Liver (tissue), 9 donors: ENCODE measurements around the gene MYRF. TPM values are rescaled to one million over a fixed set of nuclear protein-coding genes. Genes with fewer than 3 reads are reported as not detected.

Experiments
- DNase-seq: peaks from one replicate; pipeline ENCODE4 v3.0.0-alpha.2; 2017; ENCODE audit warnings: low spot score
- H3K27ac ChIP-seq, 2 donors: one replicate each; pipeline ENCODE4 v1.7.0; 2013; ENCODE audit warnings: inconsistent platforms in 2 of 2, low read length in 2 of 2, control low read depth in 1 of 2, low read depth in 1 of 2, mild to moderate bottlenecking in 1 of 2
- H3K27me3 ChIP-seq, 4 donors: one replicate each; pipeline versions ENCODE4 v1.6.1 to v1.7.0; 2013; ENCODE audit warnings: low read length in 3 of 4, inconsistent platforms in 1 of 4, mild to moderate bottlenecking in 1 of 4, moderate library complexity in 1 of 4; ENCODE audit not compliant: control insufficient read depth in 4 of 4, insufficient read depth in 4 of 4
- H3K36me3 ChIP-seq, 4 donors: one replicate each; pipeline versions ENCODE4 v1.6.1 to v1.7.0; 2013; ENCODE audit warnings: low read length in 3 of 4, mild to moderate bottlenecking in 3 of 4, low read depth in 1 of 4, moderate library complexity in 1 of 4; ENCODE audit not compliant: control insufficient read depth in 4 of 4, insufficient read depth in 3 of 4
- H3K4me1 ChIP-seq, 4 donors: one replicate each; pipeline versions ENCODE4 v1.6.1 to v1.7.0; 2013; ENCODE audit warnings: low read length in 3 of 4, mild to moderate bottlenecking in 3 of 4, moderate library complexity in 1 of 4; ENCODE audit not compliant: control insufficient read depth in 4 of 4, insufficient read depth in 4 of 4
- H3K4me3 ChIP-seq, 3 donors: one replicate each; pipeline versions ENCODE4 v1.6.1 to v1.7.0; 2013; ENCODE audit warnings: low read length in 3 of 3, control low read depth in 1 of 3, low read depth in 1 of 3, mild to moderate bottlenecking in 1 of 3
- H3K9ac ChIP-seq, 2 donors: one replicate each; pipeline ENCODE4 v1.7.0; 2013; ENCODE audit warnings: low read length in 2 of 2, mild to moderate bottlenecking in 2 of 2, moderate library complexity in 2 of 2, control low read depth in 1 of 2, low read depth in 1 of 2
- H3K9me3 ChIP-seq, 4 donors: one replicate each; pipeline versions ENCODE4 v1.6.1 to v1.7.0; 2013; ENCODE audit warnings: low read length in 3 of 4; ENCODE audit not compliant: control insufficient read depth in 4 of 4
- EGR1 ChIP-seq, 2 donors: IDR thresholded peaks; 2 replicates each; pipeline ENCODE4 v1.6.1; 2016 to 2018; ENCODE audit warnings: antibody characterized with exemption in 2 of 2, low read depth in 2 of 2
- FOXA1 ChIP-seq: IDR thresholded peaks from 2 replicates; pipeline ENCODE4 v1.6.1; 2016; ENCODE audit warnings: antibody characterized with exemption
- FOXA2 ChIP-seq: IDR thresholded peaks from 2 replicates; pipeline ENCODE4 v1.6.1; 2016; ENCODE audit warnings: antibody characterized with exemption
- GABPA ChIP-seq, 2 donors: IDR thresholded peaks in 1 of 2; conservative IDR thresholded peaks in 1 of 2; 2 replicates each; pipeline ENCODE4 v1.6.1; 2016; ENCODE audit warnings: antibody characterized with exemption in 2 of 2, mild to moderate bottlenecking in 1 of 2, moderate library complexity in 1 of 2
- HNF4A ChIP-seq, 2 donors: conservative IDR thresholded peaks; 2 replicates each; pipeline ENCODE4 v1.6.1; 2016; ENCODE audit warnings: antibody characterized with exemption in 2 of 2, mild to moderate bottlenecking in 2 of 2
- HNF4G ChIP-seq: IDR thresholded peaks from 2 replicates; pipeline ENCODE4 v1.6.1; 2016; ENCODE audit warnings: antibody characterized with exemption
- JUND ChIP-seq, 2 donors: IDR thresholded peaks; 2 replicates each; pipeline ENCODE4 v1.6.1; 2016; ENCODE audit warnings: antibody characterized with exemption in 2 of 2
- NR2F2 ChIP-seq: IDR thresholded peaks from 2 replicates; pipeline ENCODE4 v1.6.1; 2016; ENCODE audit warnings: antibody characterized with exemption
- RAD21 ChIP-seq, 2 donors: IDR thresholded peaks; 2 replicates each; pipeline ENCODE4 v1.6.1; 2016; ENCODE audit warnings: antibody characterized with exemption in 2 of 2, mild to moderate bottlenecking in 2 of 2
- SP1 ChIP-seq: IDR thresholded peaks from 2 replicates; pipeline ENCODE4 v1.6.1; 2018; ENCODE audit warnings: antibody characterized with exemption, mild to moderate bottlenecking
- TAF1 ChIP-seq: conservative IDR thresholded peaks from 2 replicates; pipeline ENCODE4 v1.6.1; 2016; ENCODE audit warnings: antibody characterized with exemption, mild to moderate bottlenecking
- YY1 ChIP-seq: IDR thresholded peaks from 2 replicates; pipeline ENCODE4 v1.6.1; 2016; ENCODE audit warnings: antibody characterized with exemption, mild to moderate bottlenecking
- WGBS: extraction: QIAGEN DNeasy Blood & Tissue Kit; methylation state at CpG from one replicate; pipeline ENCODE4 v1.1.7; 2013; 5-methylcytosine and 5-hydroxymethylcytosine counted together
- polyA plus RNA-seq, 2 donors: library from polyadenylated mRNA; stranded (reverse) in 1 of 2; unstranded in 1 of 2; fragments of 200-250 nt in 1 of 2; fragments of >200 nt in 1 of 2; fragmentation: Nextera tagmentation in 1 of 2; extraction: Ambion mirVana in 1 of 2; gene quantifications; one replicate each; pipeline versions ENCODE4 v1.2.1 to v1.2.3, GENCODE V29; 2013 to 2015
- total RNA-seq, 2 donors: library from RNA; depleted of rRNA; stranded (reverse); fragments of >200 nt; gene quantifications; one replicate each; pipeline ENCODE4 v1.2.3, GENCODE V29; 2014
- TF ChIP-seq, protein P1 (sequence below): IDR thresholded peaks from 2 replicates; pipeline ENCODE4 v1.6.1; 2016; ENCODE audit warnings: antibody characterized with exemption
- TF ChIP-seq, protein P2 (sequence below): IDR thresholded peaks from 2 replicates; pipeline ENCODE4 v1.6.1; 2016; ENCODE audit warnings: antibody characterized with exemption
- TF ChIP-seq, protein P3 (sequence below): fragments of 150-350 bp; IDR thresholded peaks from 2 replicates; pipeline ENCODE4 v1.5.1; 2017; ENCODE audit warnings: improper control_type of control experiment, low read depth, low read length; ENCODE audit not compliant: missing input control
- TF ChIP-seq, protein P4 (sequence below): IDR thresholded peaks from 2 replicates; pipeline ENCODE4 v1.6.1; 2016; ENCODE audit warnings: antibody characterized with exemption, mild to moderate bottlenecking
- TF ChIP-seq, protein P5 (sequence below): IDR thresholded peaks from 2 replicates; pipeline ENCODE4 v1.6.1; 2016; ENCODE audit warnings: antibody characterized with exemption
- donor health status: healthy.
- donor health status: healthy.
- donor health status: healthy.
- donor health status: healthy.
- donor health status: healthy.

The MYRF gene
- total and polyA plus RNA-seq, 4 donors, result 3.5 to 6.5 (median 4.4) TPM

DNA sequence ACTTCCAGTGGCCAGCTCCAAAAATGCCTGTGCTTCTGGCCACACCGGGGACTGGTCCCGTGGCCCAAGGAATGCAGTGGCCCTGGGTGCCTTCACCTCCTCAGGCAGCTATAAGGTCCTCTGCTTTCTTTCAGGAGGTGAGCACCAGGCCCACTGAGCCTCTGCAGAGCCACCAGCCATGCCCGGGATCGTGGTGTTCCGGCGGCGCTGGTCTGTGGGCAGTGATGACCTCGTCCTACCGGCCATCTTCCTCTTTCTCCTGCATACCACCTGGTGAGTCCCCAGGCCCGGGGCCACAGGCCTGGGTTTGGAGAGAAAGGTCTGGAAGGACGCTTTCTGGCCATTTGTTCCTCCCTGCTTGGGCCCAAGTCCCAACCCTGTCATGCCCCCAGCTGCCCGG, 32.5 kb upstream of the MYRF start (continued):
- TF ChIP-seq, protein P1, sequence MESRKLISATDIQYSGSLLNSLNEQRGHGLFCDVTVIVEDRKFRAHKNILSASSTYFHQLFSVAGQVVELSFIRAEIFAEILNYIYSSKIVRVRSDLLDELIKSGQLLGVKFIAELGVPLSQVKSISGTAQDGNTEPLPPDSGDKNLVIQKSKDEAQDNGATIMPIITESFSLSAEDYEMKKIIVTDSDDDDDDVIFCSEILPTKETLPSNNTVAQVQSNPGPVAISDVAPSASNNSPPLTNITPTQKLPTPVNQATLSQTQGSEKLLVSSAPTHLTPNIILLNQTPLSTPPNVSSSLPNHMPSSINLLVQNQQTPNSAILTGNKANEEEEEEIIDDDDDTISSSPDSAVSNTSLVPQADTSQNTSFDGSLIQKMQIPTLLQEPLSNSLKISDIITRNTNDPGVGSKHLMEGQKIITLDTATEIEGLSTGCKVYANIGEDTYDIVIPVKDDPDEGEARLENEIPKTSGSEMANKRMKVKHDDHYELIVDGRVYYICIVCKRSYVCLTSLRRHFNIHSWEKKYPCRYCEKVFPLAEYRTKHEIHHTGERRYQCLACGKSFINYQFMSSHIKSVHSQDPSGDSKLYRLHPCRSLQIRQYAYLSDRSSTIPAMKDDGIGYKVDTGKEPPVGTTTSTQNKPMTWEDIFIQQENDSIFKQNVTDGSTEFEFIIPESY, result no peak
- TF ChIP-seq, protein P2, sequence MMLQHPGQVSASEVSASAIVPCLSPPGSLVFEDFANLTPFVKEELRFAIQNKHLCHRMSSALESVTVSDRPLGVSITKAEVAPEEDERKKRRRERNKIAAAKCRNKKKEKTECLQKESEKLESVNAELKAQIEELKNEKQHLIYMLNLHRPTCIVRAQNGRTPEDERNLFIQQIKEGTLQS, result no peak
- no peak for TF ChIP-seq JUND (IDR thresholded peaks at IDR 0.05)

DNA sequence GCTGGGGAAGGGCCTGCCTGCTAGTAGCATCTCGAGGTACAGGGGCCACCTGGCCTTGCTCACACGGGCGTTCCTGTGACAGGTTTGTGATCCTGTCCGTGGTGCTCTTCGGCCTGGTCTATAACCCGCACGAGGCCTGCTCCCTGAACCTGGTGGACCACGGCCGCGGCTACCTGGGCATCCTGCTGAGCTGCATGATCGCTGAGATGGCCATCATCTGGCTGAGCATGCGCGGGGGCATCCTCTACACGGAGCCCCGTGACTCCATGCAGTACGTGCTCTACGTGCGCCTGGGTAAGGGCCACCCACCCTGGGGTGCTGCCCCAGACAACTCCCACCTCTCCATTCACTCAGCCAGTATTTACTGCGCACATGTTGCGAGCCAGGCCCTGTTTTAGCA, 31.8 kb upstream of the MYRF start:
- Histone ChIP-seq H3K27ac (no peak overlapping the region), H3K4me1 (no peaks in the 10 kb centered on the region), H3K4me3 (no peak overlapping the region), H3K27me3 (no peaks in the 10 kb centered on the region), H3K9ac (no peak overlapping the region), H3K9me3 (no peaks in the 10 kb centered on the region), H3K36me3 (no peaks in the 10 kb centered on the region)
- no peak for DNase-seq
- WGBS, result 97% methylated on average over 20 of the region's 20 CpGs
- TF ChIP-seq NR2F2 (no peak), FOXA2 (no peak), YY1 (no peak), JUND (IDR thresholded peaks at IDR 0.05) (no peak), GABPA (IDR thresholded peaks at IDR 0.05 in 1 of 2, conservative IDR thresholded peaks at IDR 0.05 in 1 of 2) (no peak)
- TF ChIP-seq, protein P3, sequence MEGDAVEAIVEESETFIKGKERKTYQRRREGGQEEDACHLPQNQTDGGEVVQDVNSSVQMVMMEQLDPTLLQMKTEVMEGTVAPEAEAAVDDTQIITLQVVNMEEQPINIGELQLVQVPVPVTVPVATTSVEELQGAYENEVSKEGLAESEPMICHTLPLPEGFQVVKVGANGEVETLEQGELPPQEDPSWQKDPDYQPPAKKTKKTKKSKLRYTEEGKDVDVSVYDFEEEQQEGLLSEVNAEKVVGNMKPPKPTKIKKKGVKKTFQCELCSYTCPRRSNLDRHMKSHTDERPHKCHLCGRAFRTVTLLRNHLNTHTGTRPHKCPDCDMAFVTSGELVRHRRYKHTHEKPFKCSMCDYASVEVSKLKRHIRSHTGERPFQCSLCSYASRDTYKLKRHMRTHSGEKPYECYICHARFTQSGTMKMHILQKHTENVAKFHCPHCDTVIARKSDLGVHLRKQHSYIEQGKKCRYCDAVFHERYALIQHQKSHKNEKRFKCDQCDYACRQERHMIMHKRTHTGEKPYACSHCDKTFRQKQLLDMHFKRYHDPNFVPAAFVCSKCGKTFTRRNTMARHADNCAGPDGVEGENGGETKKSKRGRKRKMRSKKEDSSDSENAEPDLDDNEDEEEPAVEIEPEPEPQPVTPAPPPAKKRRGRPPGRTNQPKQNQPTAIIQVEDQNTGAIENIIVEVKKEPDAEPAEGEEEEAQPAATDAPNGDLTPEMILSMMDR, result no peak

DNA sequence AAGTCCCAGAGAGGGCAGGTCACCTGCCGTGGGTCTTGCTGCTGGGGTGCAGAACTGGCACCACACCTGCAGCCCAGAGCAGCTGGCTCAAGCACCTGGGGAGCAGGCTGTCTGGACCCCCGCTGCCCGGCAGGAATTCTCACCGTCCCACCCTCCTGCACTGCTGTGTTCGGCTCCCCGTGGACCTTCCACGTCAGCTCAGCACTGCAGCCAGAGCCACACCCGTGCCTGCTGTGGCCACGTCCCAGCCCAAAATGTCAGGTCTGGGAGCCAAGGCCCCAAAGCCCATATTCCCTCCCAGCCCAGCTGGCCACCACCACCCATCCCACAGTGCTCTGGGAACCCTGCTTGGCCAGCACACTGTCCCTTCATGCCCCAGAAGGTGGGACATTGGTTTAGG, 28.0 kb upstream of the MYRF start:
- Histone ChIP-seq H3K36me3 (no peaks in the 10 kb centered on the region), H3K27ac (no peak overlapping the region), H3K4me3 (no peak overlapping the region), H3K27me3 (no peaks in the 10 kb centered on the region), H3K9ac (no peak overlapping the region), H3K9me3 (no peaks in the 10 kb centered on the region), H3K4me1 (no peaks in the 10 kb centered on the region)
- 91% methylated on average over 9 of the region's 9 CpGs for WGBS
- DNase-seq, result no peak
- no peak for TF ChIP-seq FOXA1
- no peak for TF ChIP-seq TAF1
- no peak for TF ChIP-seq HNF4A (conservative IDR thresholded peaks at IDR 0.05)
- no peak for TF ChIP-seq HNF4G
- TF ChIP-seq SP1, result no peak
- no peak for TF ChIP-seq RAD21 (IDR thresholded peaks at IDR 0.05)
- TF ChIP-seq FOXA2, result no peak
- no peak for TF ChIP-seq GABPA (IDR thresholded peaks at IDR 0.05 in 1 of 2, conservative IDR thresholded peaks at IDR 0.05 in 1 of 2)
- TF ChIP-seq JUND (IDR thresholded peaks at IDR 0.05), result no peak
- TF ChIP-seq, protein P4, sequence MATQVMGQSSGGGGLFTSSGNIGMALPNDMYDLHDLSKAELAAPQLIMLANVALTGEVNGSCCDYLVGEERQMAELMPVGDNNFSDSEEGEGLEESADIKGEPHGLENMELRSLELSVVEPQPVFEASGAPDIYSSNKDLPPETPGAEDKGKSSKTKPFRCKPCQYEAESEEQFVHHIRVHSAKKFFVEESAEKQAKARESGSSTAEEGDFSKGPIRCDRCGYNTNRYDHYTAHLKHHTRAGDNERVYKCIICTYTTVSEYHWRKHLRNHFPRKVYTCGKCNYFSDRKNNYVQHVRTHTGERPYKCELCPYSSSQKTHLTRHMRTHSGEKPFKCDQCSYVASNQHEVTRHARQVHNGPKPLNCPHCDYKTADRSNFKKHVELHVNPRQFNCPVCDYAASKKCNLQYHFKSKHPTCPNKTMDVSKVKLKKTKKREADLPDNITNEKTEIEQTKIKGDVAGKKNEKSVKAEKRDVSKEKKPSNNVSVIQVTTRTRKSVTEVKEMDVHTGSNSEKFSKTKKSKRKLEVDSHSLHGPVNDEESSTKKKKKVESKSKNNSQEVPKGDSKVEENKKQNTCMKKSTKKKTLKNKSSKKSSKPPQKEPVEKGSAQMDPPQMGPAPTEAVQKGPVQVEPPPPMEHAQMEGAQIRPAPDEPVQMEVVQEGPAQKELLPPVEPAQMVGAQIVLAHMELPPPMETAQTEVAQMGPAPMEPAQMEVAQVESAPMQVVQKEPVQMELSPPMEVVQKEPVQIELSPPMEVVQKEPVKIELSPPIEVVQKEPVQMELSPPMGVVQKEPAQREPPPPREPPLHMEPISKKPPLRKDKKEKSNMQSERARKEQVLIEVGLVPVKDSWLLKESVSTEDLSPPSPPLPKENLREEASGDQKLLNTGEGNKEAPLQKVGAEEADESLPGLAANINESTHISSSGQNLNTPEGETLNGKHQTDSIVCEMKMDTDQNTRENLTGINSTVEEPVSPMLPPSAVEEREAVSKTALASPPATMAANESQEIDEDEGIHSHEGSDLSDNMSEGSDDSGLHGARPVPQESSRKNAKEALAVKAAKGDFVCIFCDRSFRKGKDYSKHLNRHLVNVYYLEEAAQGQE, result no peak
- TF ChIP-seq, protein P5, sequence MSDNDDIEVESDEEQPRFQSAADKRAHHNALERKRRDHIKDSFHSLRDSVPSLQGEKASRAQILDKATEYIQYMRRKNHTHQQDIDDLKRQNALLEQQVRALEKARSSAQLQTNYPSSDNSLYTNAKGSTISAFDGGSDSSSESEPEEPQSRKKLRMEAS, result no peak
- no peak for TF ChIP-seq EGR1 (IDR thresholded peaks at IDR 0.05; ENCODE audit: low read depth in 2 of 2)
- TF ChIP-seq, protein P3, result no peak
- no peak for TF ChIP-seq YY1
- TF ChIP-seq, protein P2, result no peak
- TF ChIP-seq, protein P1, result no peak
- no peak for TF ChIP-seq NR2F2
